ENCODE data around the gene STK38L.

Gene STK38L

GRCh38 chr12:27330846-27331245 lies 86.8 kb downstream of the STK38L start:
- no peak for DNase-seq

DNA sequence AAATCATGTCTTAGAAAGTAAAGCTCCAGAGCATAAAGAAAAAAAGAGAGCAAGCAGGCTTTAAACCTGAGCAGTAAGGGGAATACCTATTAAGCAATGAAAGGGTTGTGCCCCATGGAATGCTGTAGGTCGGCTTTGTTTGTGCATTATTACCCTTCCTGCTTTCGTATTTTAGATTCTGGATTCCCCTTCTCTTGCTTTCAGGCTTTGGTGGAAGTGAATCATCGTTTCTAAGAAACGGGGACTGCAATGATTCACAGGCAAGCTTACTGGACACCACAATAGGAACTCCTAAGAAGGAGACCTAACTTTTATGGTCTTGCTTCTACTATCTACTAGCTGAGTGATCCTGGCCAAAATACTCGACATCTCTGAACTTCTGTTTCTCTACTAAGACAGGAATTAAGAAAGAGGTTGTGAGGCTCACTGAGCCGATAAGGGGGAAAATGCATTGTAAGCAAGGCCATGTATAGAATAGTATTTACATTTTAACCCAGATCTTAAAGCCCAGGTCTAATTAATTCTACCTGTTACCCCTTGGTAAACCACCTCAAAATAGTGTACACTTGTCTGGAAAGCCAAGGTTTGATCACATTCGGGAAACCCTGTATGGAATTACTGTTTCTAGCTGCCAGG lies 87.3 kb downstream of the STK38L start:
- DNase-seq, result no peak

GRCh38 chr12:27331927-27332324 lies 87.8 kb downstream of the STK38L start:
- DNase-seq, result no peak

GRCh38 chr12:27332407-27332713 lies 88.3 kb downstream of the STK38L start:
- DNase-seq, result no peak

GRCh38 chr12:27332714-27333402 lies 88.8 kb downstream of the STK38L start, which contains the start of gene BMAL2:
Gene BMAL2 (plus strand): TSS chr12:27332836. CDS start chr12:27333073, 237 bp downstream.
- peak; percentile 25 for DNase-seq

DNA sequence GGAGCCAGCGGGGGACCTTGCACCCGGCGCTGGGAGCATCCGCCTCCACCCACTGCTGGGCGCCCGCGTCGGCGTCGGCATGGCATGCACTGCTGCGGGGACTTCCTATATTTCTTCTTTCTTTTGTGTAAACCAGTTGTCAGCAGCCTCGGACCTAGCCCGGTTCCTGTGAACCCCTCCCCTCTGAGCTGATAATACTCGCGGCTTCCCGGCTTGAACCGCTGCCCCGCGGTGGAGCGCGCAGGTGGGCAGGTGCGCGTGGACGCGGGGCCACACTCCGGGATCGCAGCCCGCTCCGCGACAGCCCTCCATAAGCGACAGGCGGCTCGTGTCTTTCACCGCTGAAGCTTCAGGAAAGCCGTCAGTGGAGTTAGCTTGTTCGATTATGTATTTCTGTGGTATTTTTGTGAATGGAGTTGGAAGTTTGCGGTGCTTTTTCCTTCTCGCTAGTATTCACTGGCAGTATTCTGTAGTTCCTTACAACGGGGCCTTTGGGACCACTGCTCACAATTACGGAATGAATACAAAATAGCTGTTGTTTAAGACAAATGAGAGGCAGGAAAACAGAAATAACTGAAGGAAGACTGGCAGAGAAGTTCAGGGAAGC lies 89.4 kb downstream of the STK38L start:
- DNase-seq, result no peak

- no peak for DNase-seq
These were observed 90.1 kb downstream of the STK38L start for GRCh38 chr12:27334042-27334720.

DNA sequence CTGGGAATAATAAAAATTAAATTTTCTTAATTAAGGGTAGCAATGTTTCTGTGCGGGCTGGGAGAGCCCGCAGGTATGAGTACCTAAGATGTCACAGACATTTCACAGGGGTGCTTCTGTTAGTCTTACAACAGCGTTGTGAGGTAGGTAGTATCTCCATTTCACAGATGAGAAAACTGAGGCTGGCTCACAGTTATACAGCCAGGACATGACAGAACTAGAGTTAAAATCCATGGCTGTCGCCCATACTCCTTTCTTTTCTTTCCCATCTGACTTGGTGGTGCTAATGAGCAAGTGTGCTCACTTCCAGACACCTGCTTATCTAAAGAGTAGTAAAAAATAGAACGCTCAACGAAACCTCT lies 90.6 kb downstream of the STK38L start:
- no peak for DNase-seq

DNA sequence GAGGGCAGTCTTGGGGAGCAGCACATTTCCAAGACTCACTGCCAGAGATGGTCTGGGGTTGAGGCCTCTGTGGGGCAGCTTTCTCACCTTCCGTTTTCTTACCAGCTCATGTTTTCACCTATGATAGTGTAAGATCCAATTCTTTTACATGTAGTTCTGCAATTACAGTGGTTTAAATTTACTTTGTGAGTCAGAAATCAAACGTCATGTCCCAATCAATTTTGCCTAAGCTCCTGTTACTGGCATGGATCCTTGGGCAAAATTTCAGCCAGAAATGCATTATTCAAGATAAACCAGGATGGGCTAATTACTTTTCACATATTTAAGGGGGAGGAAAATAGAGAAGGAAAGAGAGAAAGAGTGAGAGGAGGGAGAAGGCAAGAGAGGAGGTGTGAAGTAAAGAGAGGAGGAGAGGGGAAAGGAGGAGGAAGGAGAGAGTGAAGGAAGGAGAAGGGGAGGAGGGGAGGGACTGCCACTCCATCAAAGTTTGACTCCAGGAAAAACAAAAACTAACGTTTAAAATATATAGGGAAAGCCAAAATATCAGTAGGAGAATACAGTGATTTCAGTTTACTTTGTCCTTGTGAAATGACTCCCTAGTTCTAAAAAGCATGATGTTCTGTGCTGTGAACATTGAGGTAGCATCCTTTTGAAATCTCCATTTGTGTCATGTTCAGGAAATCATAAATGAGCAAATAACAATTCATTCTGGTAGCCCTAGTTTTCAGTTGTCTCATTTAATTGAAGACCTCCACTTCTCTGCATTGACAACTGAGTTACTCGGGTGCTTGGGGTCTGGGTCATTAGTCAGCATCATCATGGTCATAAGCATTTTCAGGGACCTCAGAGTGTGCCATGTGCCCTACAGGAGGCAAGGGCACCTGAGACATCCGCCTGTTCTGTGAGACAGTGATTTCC lies 91.5 kb downstream of the STK38L start:
- DNase-seq, result no peak

- DNase-seq, result no peak
These were observed 92.2 kb downstream of the STK38L start for GRCh38 chr12:27336282-27336653.

DNA sequence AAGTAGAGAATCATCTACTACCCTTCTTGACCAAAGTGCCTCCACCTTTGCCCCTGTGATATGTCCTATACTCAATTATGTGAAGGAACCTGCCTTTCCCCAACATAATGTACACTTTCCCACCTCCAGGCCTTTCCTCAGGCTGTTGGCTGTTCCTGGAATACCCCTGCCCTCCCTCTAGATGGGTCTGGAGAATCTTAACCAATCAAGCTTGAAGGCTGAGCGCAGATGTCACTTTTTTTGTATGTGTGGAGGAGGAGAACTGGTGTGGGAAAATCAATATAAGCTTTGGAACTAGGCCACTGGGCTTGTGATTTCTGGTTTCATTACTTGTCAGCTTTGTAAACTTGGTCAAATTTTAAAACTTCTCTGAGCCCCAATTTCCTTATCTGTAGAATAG lies 93.3 kb downstream of the STK38L start:
- no peak for DNase-seq

- DNase-seq, result no peak
These were observed 94.4 kb downstream of the STK38L start for GRCh38 chr12:27338473-27338872.

DNA sequence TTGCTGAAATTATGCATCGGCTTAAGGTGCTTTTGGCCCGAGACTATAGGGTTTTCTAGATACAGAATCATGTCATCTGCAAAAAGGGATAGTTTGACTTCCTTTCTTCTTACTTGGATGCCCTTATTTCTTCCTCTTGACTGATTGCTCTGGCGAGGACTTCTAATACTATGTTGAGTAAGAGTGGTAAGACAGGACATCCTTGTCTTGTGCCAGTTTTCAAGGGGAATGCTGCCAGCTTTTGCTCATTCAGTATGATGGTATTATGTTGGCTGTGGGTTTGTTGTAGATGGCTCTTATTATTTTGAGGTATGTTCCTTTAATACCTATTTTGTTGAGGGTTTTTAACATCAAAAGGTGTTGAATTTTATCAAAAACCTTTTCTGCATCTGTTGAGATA lies 96.9 kb downstream of the STK38L start:
- no peak for DNase-seq

- DNase-seq, result no peak
These were observed 98.5 kb downstream of the STK38L start for GRCh38 chr12:27342536-27342935.

GRCh38 chr12:27343255-27344000 lies 99.3 kb downstream of the STK38L start:
- DNase-seq, result no peak

DNA sequence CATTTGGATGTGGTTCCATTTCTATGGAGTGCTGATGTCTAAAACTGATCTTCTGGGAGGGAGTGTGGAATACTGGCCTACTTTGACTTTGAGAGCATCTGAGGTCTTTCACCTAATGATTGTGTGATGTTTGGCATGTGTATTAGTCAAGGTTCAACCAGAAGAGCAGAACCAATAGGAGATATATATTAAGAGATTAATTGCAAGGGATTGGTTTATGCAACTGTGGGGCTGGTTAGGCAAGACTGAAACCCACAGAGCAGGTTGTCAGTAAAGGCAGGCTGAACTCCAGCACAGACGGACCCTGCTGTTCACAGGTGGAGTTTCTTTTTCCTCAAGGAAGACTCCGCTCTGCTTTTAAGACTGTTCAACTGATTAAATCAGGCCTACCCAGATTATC lies 100.2 kb downstream of the STK38L start:
- no peak for DNase-seq

GRCh38 chr12:27344760-27345159 lies 100.7 kb downstream of the STK38L start:
- no peak for DNase-seq

DNA sequence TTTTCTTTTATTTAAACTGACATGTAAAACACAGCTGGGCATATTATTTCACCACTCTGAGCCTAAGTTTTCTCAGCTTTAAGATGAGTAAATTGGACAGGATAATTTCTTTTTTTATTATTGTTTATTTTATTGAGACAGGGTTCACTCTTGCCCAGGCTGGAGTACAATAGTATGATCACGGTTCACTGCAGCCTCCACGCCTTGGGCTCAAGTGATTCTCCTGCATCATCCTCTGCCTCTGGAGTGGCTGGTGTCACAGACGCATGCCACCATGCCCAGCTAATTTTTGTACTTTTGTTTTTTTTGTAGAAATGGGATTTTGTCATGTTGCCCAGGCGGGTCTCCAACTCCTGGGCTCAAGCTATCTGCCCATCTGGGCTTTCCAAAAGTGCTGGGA lies 101.3 kb downstream of the STK38L start:
- DNase-seq, result no peak

DNA sequence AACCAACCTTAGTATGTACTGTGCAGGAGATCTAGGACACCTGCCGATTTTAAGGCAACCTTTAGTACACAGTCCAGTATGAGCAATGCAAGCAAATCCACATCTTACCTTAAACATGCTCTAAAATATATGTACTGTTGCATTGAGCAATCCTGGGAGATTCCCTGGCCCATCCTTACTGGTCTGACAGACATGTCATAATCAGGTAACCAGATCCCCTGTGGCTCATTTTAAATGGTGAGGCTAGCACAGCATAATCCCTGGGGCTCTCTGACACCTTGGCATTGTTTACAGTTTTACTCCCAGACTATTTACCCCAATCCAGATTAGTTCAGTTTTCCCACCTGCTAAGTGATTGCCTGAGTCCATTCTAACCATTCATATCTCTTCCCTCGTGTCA lies 103.7 kb downstream of the STK38L start:
- DNase-seq, result no peak

DNA sequence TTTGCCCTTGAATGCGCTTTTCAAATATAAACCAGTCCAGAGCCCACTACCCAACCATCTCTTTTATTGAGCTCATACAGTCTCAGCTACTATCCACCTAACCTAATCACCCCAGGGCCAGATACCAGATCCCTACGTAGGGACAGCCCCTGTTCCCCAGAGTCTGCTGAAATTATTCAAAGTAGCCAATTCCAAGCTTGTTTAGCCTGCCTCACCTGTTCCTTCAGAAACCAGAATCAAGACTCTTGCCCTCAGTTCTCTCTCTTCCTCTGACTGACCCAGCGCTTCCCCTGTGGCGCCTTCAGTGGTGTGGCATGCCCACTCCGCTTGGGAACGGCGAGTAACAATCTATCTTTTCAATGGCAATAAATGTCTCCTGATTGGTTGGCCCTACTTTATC lies 107.4 kb downstream of the STK38L start:
- no peak for DNase-seq

DNA sequence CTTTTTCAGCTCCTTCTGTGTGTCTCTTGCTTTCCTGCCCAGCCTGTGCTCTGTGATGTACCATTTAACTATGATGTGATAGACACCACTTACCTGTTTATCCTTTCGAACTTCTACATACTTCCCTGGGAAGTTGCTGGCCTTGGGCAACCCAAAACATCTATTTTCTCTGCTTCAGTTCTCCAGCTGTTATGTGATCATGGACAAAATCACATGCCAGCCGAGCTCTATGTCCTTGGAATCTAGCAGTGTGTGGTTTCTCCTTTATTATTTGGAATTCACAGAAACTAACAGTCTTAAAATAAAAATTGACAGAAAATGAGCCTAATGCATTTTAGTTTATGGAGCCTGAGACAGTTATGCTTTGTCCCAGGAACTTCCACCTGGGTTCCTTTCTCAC lies 111.4 kb downstream of the STK38L start:
- no peak for DNase-seq

GRCh38 chr12:27355979-27356378 lies 111.9 kb downstream of the STK38L start:
- DNase-seq, result no peak
